PC-3 (cell line): Measurements from ENCODE around the gene THBS4. TPM values are rescaled to one million over a fixed set of nuclear protein-coding genes. Genes with fewer than 3 reads are reported as not detected.

Experiments
- ATAC-seq: fragments of 200-7000 bp; cut with Tn5 transposase; 2 replicates; pipeline ENCODE4 v1.9.1; 2020; ENCODE audit warnings: mild to moderate bottlenecking, moderate library complexity
- BruUV-seq: library from RNA; stranded (reverse); fragments of 400-500 nt; replicated peaks from 2 replicates; lab custom pipeline; 2021; lab: Mats Ljungman, UMichigan
- CTCF ChIA-PET: fragments of 300-600 bp; sonication (Branson Sonifier 250); formaldehyde crosslinking; loops from one replicate; lab custom pipeline; 2022; ENCODE audit warnings: antibody characterized with exemption; lab: Charles Lee
- POLR2A ChIA-PET: fragments of 300-600 bp; sonication (Branson Sonifier 250); formaldehyde crosslinking; loops from one replicate; lab custom pipeline; 2022; ENCODE audit warnings: antibody characterized with exemption; ENCODE audit not compliant: unreplicated experiment; lab: Charles Lee
- DNase-seq: peaks from one replicate; pipeline ENCODE4 v3.0.0-alpha.2; 2015
- H2AFZ ChIP-seq: fragments of 300-600 bp; sonication (generic); 2 replicates; pipeline ENCODE4 v1.6.0; 2016; ENCODE audit warnings: antibody characterized with exemption, low read length
- H3F3A ChIP-seq: fragments of 300-600 bp; sonication (generic); one replicate; pipeline ENCODE4 v1.6.0; 2017; ENCODE audit warnings: antibody characterized with exemption, low read length, control low read depth, mild to moderate bottlenecking; ENCODE audit not compliant: unreplicated experiment
- H3K27ac ChIP-seq: fragments of 300-600 bp; sonication (generic); 2 replicates; pipeline ENCODE4 v1.5.1; 2016; ENCODE audit warnings: mild to moderate bottlenecking, low read length
- H3K27me3 ChIP-seq: fragments of 300-600 bp; sonication (generic); 2 replicates; pipeline ENCODE4 v1.6.1; 2016; ENCODE audit warnings: low read length, mixed read lengths
- H3K36me3 ChIP-seq: fragments of 300-600 bp; sonication (generic); 2 replicates; pipeline ENCODE4 v1.6.1; 2016; ENCODE audit warnings: low read depth, mixed run types, low read length, mixed read lengths
- H3K4me1 ChIP-seq: fragments of 300-600 bp; sonication (generic); 2 replicates; pipeline ENCODE4 v1.5.1; 2016; ENCODE audit warnings: low read length; ENCODE audit not compliant: insufficient read depth
- H3K4me2 ChIP-seq: fragments of 300-600 bp; sonication (generic); 2 replicates; pipeline ENCODE4 v1.6.0; 2016; ENCODE audit warnings: low read length
- H3K4me3 ChIP-seq: fragments of 300-600 bp; sonication (generic); 2 replicates; pipeline ENCODE4 v1.5.1; 2016; ENCODE audit warnings: mild to moderate bottlenecking, low read length, mixed read lengths
- H3K79me2 ChIP-seq: fragments of 300-600 bp; sonication (generic); 2 replicates; pipeline ENCODE4 v1.6.1; 2017; ENCODE audit warnings: low read length, mixed read lengths
- H3K9ac ChIP-seq: fragments of 300-600 bp; sonication (generic); 2 replicates; pipeline ENCODE4 v1.6.0; 2016; ENCODE audit warnings: mild to moderate bottlenecking, low read length
- H3K9me2 ChIP-seq: fragments of 300-600 bp; sonication (generic); replicated peaks from 2 replicates; pipeline ENCODE4 v1.6.1; 2016; ENCODE audit warnings: mixed run types, low read length, mixed read lengths
- H3K9me3 ChIP-seq: fragments of 300-600 bp; sonication (generic); 2 replicates; pipeline ENCODE4 v1.6.1; 2016; ENCODE audit warnings: low read length, mixed read lengths
- H4K20me1 ChIP-seq: fragments of 300-600 bp; sonication (generic); 2 replicates; pipeline ENCODE4 v1.6.1; 2016; ENCODE audit warnings: low read length, mixed read lengths
- CTCF ChIP-seq: fragments of 300-600 bp; sonication (generic); conservative IDR thresholded peaks from 2 replicates; pipeline ENCODE4 v1.5.1; 2017; ENCODE audit warnings: antibody characterized with exemption, low read depth, mild to moderate bottlenecking, low read length
- EZH2 ChIP-seq: fragments of 300-600 bp; sonication (generic); IDR thresholded peaks from one replicate; pipeline ENCODE4 v1.6.1; 2017; ENCODE audit warnings: antibody characterized with exemption, mild to moderate bottlenecking, low read length; ENCODE audit not compliant: unreplicated experiment
- EZH2phosphoT487 ChIP-seq: fragments of 300-600 bp; sonication (generic); IDR thresholded peaks from 2 replicates; pipeline ENCODE4 v1.6.1; 2018; ENCODE audit warnings: mild to moderate bottlenecking, antibody characterized with exemption, low read length, borderline replicate concordance
- intact Hi-C: fragments of 100-400 bp; cut with micrococcal nuclease; formaldehyde crosslinking; loops from 2 replicates; pipeline ENCODE4 v1.9.0; 2023
- total RNA-seq: library from RNA; depleted of rRNA; stranded (reverse); fragments of >200 nt; gene quantifications from 2 replicates; pipeline ENCODE4 v1.2.3, GENCODE V29; 2014

THBS4 gene
- total RNA-seq, 1 experiment from 2014 or later: 0.29 TPM

DNA sequence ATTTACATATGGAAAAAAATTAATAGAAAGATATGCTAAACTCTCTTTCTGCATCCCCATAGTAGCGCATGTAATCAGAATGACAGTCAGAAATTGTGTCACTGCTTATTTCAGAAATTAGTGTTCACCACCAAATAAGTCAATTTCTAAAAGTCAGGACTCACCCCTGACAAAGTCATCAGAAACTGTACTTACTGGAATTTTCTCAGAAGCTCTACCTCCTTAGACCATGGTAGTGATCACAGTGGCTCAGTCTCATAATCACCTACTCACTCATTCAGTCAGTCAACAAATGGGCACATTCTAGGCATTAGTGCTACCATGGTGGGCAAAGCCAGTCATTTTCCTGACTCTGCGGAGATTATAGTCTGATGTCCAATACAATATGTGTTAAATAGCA is 22.0 kb downstream of the THBS4 start:
- Histone ChIP-seq H2AFZ (no peak overlapping the region), H3F3A (no peaks in the 10 kb centered on the region), H3K9me2 (no peaks in the 10 kb centered on the region), H3K27me3 (0 out of 2 replicates have a peak, but pooled peaks cover 5% of the 10 kb centered on the region), H3K27ac (no peak overlapping the region), H3K4me1 (no peaks in the 10 kb centered on the region), H3K4me3 (no peak overlapping the region), H3K4me2 (no peak overlapping the region), H3K79me2 (no peaks in the 10 kb centered on the region), H4K20me1 (no peaks in the 10 kb centered on the region), H3K36me3 (no peaks in the 10 kb centered on the region), H3K9ac (no peak overlapping the region), H3K9me3 (no peaks in the 10 kb centered on the region)
- intact Hi-C loops: no loop called here
- ATAC-seq (no peak), DNase-seq (no peak)
- no peak for TF ChIP-seq EZH2phosphoT487
- no peak for TF ChIP-seq CTCF
- no TSS peak for BruUV-seq
- CTCF ChIA-PET: no interaction called here
- POLR2A ChIA-PET: interaction anchor here (0.6 kb wide), 1 partner anchor 350 kb away, joined by 17 read pairs; no protein-coding TSS in a partner anchor

- Histone ChIP-seq H4K20me1 (no peaks in the 10 kb centered on the region), H3K9me3 (no peaks in the 10 kb centered on the region), H3K4me1 (no peaks in the 10 kb centered on the region), H3K27ac (no peak overlapping the region), H3K4me3 (no peak overlapping the region), H2AFZ (no peak overlapping the region), H3F3A (no peaks in the 10 kb centered on the region), H3K4me2 (no peak overlapping the region), H3K36me3 (no peaks in the 10 kb centered on the region), H3K9ac (no peak overlapping the region), H3K27me3 (0 out of 2 replicates have a peak, but pooled peaks cover 5% of the 10 kb centered on the region), H3K9me2 (no peaks in the 10 kb centered on the region), H3K79me2 (no peaks in the 10 kb centered on the region)
- TF ChIP-seq CTCF (no peak), EZH2 (no peak), EZH2phosphoT487 (no peak)
- ChIA-PET POLR2A (interaction anchor here (0.6 kb wide), 1 partner anchor 349 kb away, joined by 17 read pairs; no protein-coding TSS in a partner anchor), CTCF (no interaction called here)
- no peak for ATAC-seq
- DNase-seq: no peak
- BruUV-seq: no TSS peak
- intact Hi-C loops: no loop called here
These were observed 22.8 kb downstream of the THBS4 start for GRCh38 chr5:80057921-80058320.

GRCh38 chr5:80059354-80059980 is 24.3 kb downstream of the THBS4 start:
- Histone ChIP-seq H3F3A (no peaks in the 10 kb centered on the region), H3K79me2 (no peaks in the 10 kb centered on the region), H3K4me2 (no peak overlapping the region), H3K4me3 (no peak overlapping the region), H3K36me3 (no peaks in the 10 kb centered on the region), H4K20me1 (no peaks in the 10 kb centered on the region), H3K27ac (no peak overlapping the region), H3K4me1 (no peaks in the 10 kb centered on the region), H3K9me2 (no peaks in the 10 kb centered on the region), H3K27me3 (0 out of 2 replicates have a peak, but pooled peaks cover 5% of the 10 kb centered on the region), H2AFZ (no peak overlapping the region), H3K9ac (no peak overlapping the region), H3K9me3 (no peaks in the 10 kb centered on the region)
- TF ChIP-seq EZH2 (no peak), CTCF (no peak), EZH2phosphoT487 (no peak)
- ATAC-seq (no peak), DNase-seq (no peak)
- BruUV-seq: no TSS peak
- intact Hi-C loops: no loop called here
- POLR2A ChIA-PET: no interaction called here
- CTCF ChIA-PET: no interaction called here
